Heart right ventricle (tissue), 16 donors: ENCODE results near the gene SPOCD1. TPM values are rescaled to one million over a fixed set of nuclear protein-coding genes. Genes with fewer than 3 reads are reported as not detected.

Experiments used
- ATAC-seq, 8 donors: fragments of 200-7000 bp; cut with Tn5 transposase; one replicate each; pipeline ENCODE4 v1.9.1; 2020; ENCODE audit warnings: mild to moderate bottlenecking in 8 of 8, moderate library complexity in 8 of 8, moderate number of reproducible peaks in 1 of 8
- DNase-seq, 2 donors: peaks; one replicate each; pipeline ENCODE4 v3.0.0-alpha.2; 2020
- H3K27ac ChIP-seq, 10 donors: fragments of 200-600 bp; sonication (generic) in 2 of 10; one replicate each; pipeline versions ENCODE4 v1.5.0 to v1.8.0; 2020 to 2022; ENCODE audit warnings: mild to moderate bottlenecking in 3 of 10
- H3K27me3 ChIP-seq, 7 donors: fragments of 200-600 bp; one replicate each; pipeline ENCODE4 v1.8.0; 2021 to 2022; ENCODE audit warnings: mild to moderate bottlenecking in 2 of 7
- H3K36me3 ChIP-seq, 9 donors: fragments of 200-600 bp; sonication (generic) in 1 of 9; one replicate each; pipeline versions ENCODE4 v1.5.0 to v1.8.0; 2020 to 2022; ENCODE audit warnings: mild to moderate bottlenecking in 2 of 9
- H3K4me1 ChIP-seq, 9 donors: fragments of 200-600 bp; sonication (generic) in 1 of 9; one replicate each; pipeline versions ENCODE4 v1.5.0 to v1.8.0; 2020 to 2022; ENCODE audit warnings: mild to moderate bottlenecking in 4 of 9
- H3K4me3 ChIP-seq, 10 donors: fragments of 200-600 bp; sonication (generic) in 2 of 10; one replicate each; pipeline versions ENCODE4 v1.5.0 to v1.8.0; 2020 to 2022; ENCODE audit warnings: mild to moderate bottlenecking in 7 of 10, moderate library complexity in 2 of 10
- H3K9me3 ChIP-seq, 11 donors: fragments of 200-600 bp in 10 of 11; sonication (generic) in 2 of 11; one replicate each; pipeline versions ENCODE4 v1.5.0 to v1.8.0; 2013 to 2022; ENCODE audit warnings: mild to moderate bottlenecking in 2 of 11, control low read depth in 1 of 11, moderate library complexity in 1 of 11
- CTCF ChIP-seq, 9 donors: fragments of 200-600 bp; sonication (generic) in 2 of 9; IDR thresholded peaks; one replicate each; pipeline versions ENCODE4 v1.5.0 to v1.8.0; 2021 to 2022; ENCODE audit warnings: antibody characterized with exemption in 9 of 9, mild to moderate bottlenecking in 5 of 9, moderate library complexity in 1 of 9
- WGBS, 2 donors: extraction: QIAGEN DNeasy Blood & Tissue Kit; methylation state at CpG; one replicate each; pipeline ENCODE4 v1.1.7; 2013; ENCODE audit warnings: inconsistent platforms in 1 of 2; 5-methylcytosine and 5-hydroxymethylcytosine counted together
- intact Hi-C, 10 donors: fragments of 100-400 bp; cut with DNase I; formaldehyde crosslinking; loops; one replicate each; pipeline versions ENCODE4 v1.11.1 to v1.14.2; 2022
- polyA plus RNA-seq, 2 donors: library from polyadenylated mRNA; stranded (reverse); fragments of 200-250 nt; gene quantifications; one replicate each; pipeline ENCODE4 v1.2.3, GENCODE V29; 2013
- total RNA-seq, 10 donors: library from RNA; stranded (reverse); fragmentation: NEBNext Ultra II Directional in 3 of 10; extraction: Animal tissue kit (Norgen Biotek cat#: 25700) in 3 of 10; gene quantifications; one replicate each; pipeline versions ENCODE4 v1.2.1 to v1.2.4, GENCODE V29; 2021 to 2023
- donor health status: Arrhythmogenic right ventricular cardiomyopathy.
- donor health status: ischemic (EF 13 %, LVEDD 7.1; RV severe dilation, severe dysfunction).
- donor health status: healthy with polysubstance abuse.
- donor health status: DM: no; HTN: yes; CAD: no.
- donor health status: DM: no; HTN: no; CAD: no.
- donor health status: ischemic (EF 25% LVEDD 6.9; RV normal size, moderate dysfunction).
- donor health status: ischemic (EF 25% LVEDD 5.7; RV mildly dilated, moderate dysfunction).
- donor health status: healthy.
- donor health status: DM: yes; HTN: yes; CAD: no.
- donor health status: Ischemic cardiomyopathy.
- donor health status: ischemic (EF 35%, LVEDD 5.7; RV mildly dilated, moderate dysfunction).
- donor health status: nonischemic (EF 11% LVEDD 7.7; RV severe dilation, severe dysfunction).
- donor health status: DM: yes; HTN: yes; CAD: no.
- donor health status: PGD.
- donor health status: ischemic (EF 29% LVEDD 5.4; RV normal size, mild dysfunction).
- donor health status: nonischemic (EF 23%, LVEDD 6.1; RV moderate dilation, normal function).

Gene SPOCD1
- total and polyA plus RNA-seq, 12 donors = 0.12 to 1.2 (median 0.41) TPM; not detected in 8

- peak in 2 of 9 donors; percentile 13 to 26 for TF ChIP-seq CTCF (IDR thresholded peaks at IDR 0.05)
- Histone ChIP-seq H3K9me3 (no peaks in the 10 kb centered on the region), H3K27ac (no peak overlapping the region), H3K4me1 (peaks cover 0 to 34% (median 18%) of the 10 kb centered on the region in 9 donors), H3K36me3 (no peaks in the 10 kb centered on the region), H3K27me3 (peaks cover 13 to 89% (median 53%) of the 10 kb centered on the region in 7 donors), H3K4me3 (peak overlapping the region in 7 of 10 donors; percentile 9 to 36 (median 34))
- DNase-seq = no peak
- intact Hi-C loops = no loop called here
- WGBS, 2 donors = 6 to 7% methylated on average over 68 of the region's 68 CpGs
- ATAC-seq = peak in 5 of 8 donors; percentile 12 to 43 (median 16)
Observed at GRCh38 chr1:31771891-31772668, 43.7 kb downstream of the SPOCD1 start.

- H3K9me3 ChIP-seq = no peaks in the 10 kb centered on the region
- H3K27me3 ChIP-seq = peaks cover 13 to 91% (median 38%) of the 10 kb centered on the region in 7 donors
- 22 to 43% methylated on average over 12 of the region's 12 CpGs for WGBS, 2 donors
- no peak overlapping the region for H3K4me3 ChIP-seq
- H3K27ac ChIP-seq = no peak overlapping the region
- peak; percentile 47 to 91 (median 78) for ATAC-seq
- H3K4me1 ChIP-seq = peaks cover 0 to 37% (median 18%) of the 10 kb centered on the region in 9 donors
- peak; percentile 61 to 73 for DNase-seq
- no peaks in the 10 kb centered on the region for H3K36me3 ChIP-seq
- TF ChIP-seq CTCF (IDR thresholded peaks at IDR 0.05) = no peak
- intact Hi-C loops = no loop called here
Observed at GRCh38 chr1:31769720-31770390, 46.0 kb downstream of the SPOCD1 start.

- Histone ChIP-seq H3K36me3 (no peaks in the 10 kb centered on the region), H3K27ac (no peak overlapping the region), H3K27me3 (peaks cover 13 to 90% (median 36%) of the 10 kb centered on the region in 7 donors), H3K4me3 (no peak overlapping the region), H3K9me3 (no peaks in the 10 kb centered on the region), H3K4me1 (peaks cover 5 to 43% (median 23%) of the 10 kb centered on the region in 9 donors)
- intact Hi-C loops = no loop called here
- no peak for TF ChIP-seq CTCF (IDR thresholded peaks at IDR 0.05)
- no peak for ATAC-seq
- DNase-seq = no peak
- WGBS, 2 donors = 50 to 56% methylated on average over 5 of the region's 5 CpGs
Observed at GRCh38 chr1:31768939-31769704, 46.7 kb downstream of the SPOCD1 start.

GRCh38 chr1:31768407-31768907, 47.4 kb downstream of the SPOCD1 start:
- Histone ChIP-seq H3K4me1 (peaks cover 5 to 46% (median 27%) of the 10 kb centered on the region in 9 donors), H3K27me3 (peaks cover 13 to 87% (median 30%) of the 10 kb centered on the region in 7 donors), H3K36me3 (no peaks in the 10 kb centered on the region), H3K9me3 (no peaks in the 10 kb centered on the region), H3K27ac (no peak overlapping the region), H3K4me3 (no peak overlapping the region)
- DNase-seq = no peak
- ATAC-seq = no peak
- WGBS, 2 donors = 57 to 62% methylated on average over 2 of the region's 2 CpGs
- no peak for TF ChIP-seq CTCF (IDR thresholded peaks at IDR 0.05)
- intact Hi-C loops = no loop called here
